ENCODE results near the gene IZUMO3.
"Not testable (repeated sequence)": the region's sequence is repeated elsewhere in the genome, so short reads cannot be mapped to it uniquely, and the experiment has no call there.

The IZUMO3 gene

GRCh38 chr9:24545847-24546522 is at the start of gene IZUMO3:
Gene IZUMO3, minus strand, starts transcription at chr9:24545897. Its CDS starts 248 bp downstream, at chr9:24545649.
- H3K27ac ChIP-seq (ENCODE audit: low read depth, low read length): no peak within 1 kb of the TSS
- H3K36me3 ChIP-seq (ENCODE audit: control insufficient read depth, insufficient read depth, low read length): no peaks in the 10 kb centered on the region
- H3K27me3 ChIP-seq (ENCODE audit: control insufficient read depth, insufficient read depth, low read length): no peaks in the 10 kb centered on the region
- no peak within 1 kb of the TSS for H3K4me3 ChIP-seq (ENCODE audit: low read length)
- no peak within 1 kb of the TSS for H3K9ac ChIP-seq (ENCODE audit: low read length)
- no peaks in the 10 kb centered on the region for H3K4me1 ChIP-seq (ENCODE audit: control insufficient read depth, insufficient read depth, low read length)

- no peak overlapping the region for H3K27ac ChIP-seq (ENCODE audit: low read depth, low read length)
These were observed 48.6 kb upstream of the IZUMO3 start for GRCh38 chr9:24594234-24594850.

GRCh38 chr9:24590432-24590831 is 44.7 kb upstream of the IZUMO3 start:
- no peak overlapping the region for H3K9ac ChIP-seq (ENCODE audit: low read length)

More at GRCh38 chr9:24594234-24594850, 48.6 kb upstream of the IZUMO3 start:
- Histone ChIP-seq H3K4me1 (ENCODE audit: control insufficient read depth, insufficient read depth, low read length) (no peaks in the 10 kb centered on the region), H3K36me3 (ENCODE audit: control insufficient read depth, insufficient read depth, low read length) (no peaks in the 10 kb centered on the region), H3K27me3 (ENCODE audit: control insufficient read depth, insufficient read depth, low read length) (no peaks in the 10 kb centered on the region), H3K9ac (ENCODE audit: low read length) (no peak overlapping the region), H3K4me3 (ENCODE audit: low read length) (no peak overlapping the region)

GRCh38 chr9:24587883-24588282 is 42.2 kb upstream of the IZUMO3 start:
- H3K27ac ChIP-seq (ENCODE audit: low read depth, low read length): no peak overlapping the region
- H3K9ac ChIP-seq (ENCODE audit: low read length): no peak overlapping the region
- H3K4me3 ChIP-seq (ENCODE audit: low read length): no peak overlapping the region
- no peaks in the 10 kb centered on the region for H3K27me3 ChIP-seq (ENCODE audit: control insufficient read depth, insufficient read depth, low read length)
- no peaks in the 10 kb centered on the region for H3K36me3 ChIP-seq (ENCODE audit: control insufficient read depth, insufficient read depth, low read length)
- H3K4me1 ChIP-seq (ENCODE audit: control insufficient read depth, insufficient read depth, low read length): no peaks in the 10 kb centered on the region

More at GRCh38 chr9:24590432-24590831, 44.7 kb upstream of the IZUMO3 start:
- H3K36me3 ChIP-seq (ENCODE audit: control insufficient read depth, insufficient read depth, low read length): no peaks in the 10 kb centered on the region
- H3K27me3 ChIP-seq (ENCODE audit: control insufficient read depth, insufficient read depth, low read length): no peaks in the 10 kb centered on the region
- no peaks in the 10 kb centered on the region for H3K4me1 ChIP-seq (ENCODE audit: control insufficient read depth, insufficient read depth, low read length)
- no peak overlapping the region for H3K27ac ChIP-seq (ENCODE audit: low read depth, low read length)
- no peak overlapping the region for H3K4me3 ChIP-seq (ENCODE audit: low read length)

GRCh38 chr9:24582146-24583126 is 36.7 kb upstream of the IZUMO3 start:
- Histone ChIP-seq H3K27ac (ENCODE audit: low read depth, low read length) (no peak overlapping the region), H3K4me1 (ENCODE audit: control insufficient read depth, insufficient read depth, low read length) (no peaks in the 10 kb centered on the region), H3K9ac (ENCODE audit: low read length) (no peak overlapping the region), H3K27me3 (ENCODE audit: control insufficient read depth, insufficient read depth, low read length) (no peaks in the 10 kb centered on the region), H3K36me3 (ENCODE audit: control insufficient read depth, insufficient read depth, low read length) (no peaks in the 10 kb centered on the region), H3K4me3 (ENCODE audit: low read length) (no peak overlapping the region)

GRCh38 chr9:24580005-24580404 is 34.3 kb upstream of the IZUMO3 start:
- H3K27me3 ChIP-seq (ENCODE audit: control insufficient read depth, insufficient read depth, low read length); H3K4me1 ChIP-seq (ENCODE audit: control insufficient read depth, insufficient read depth, low read length); H3K36me3 ChIP-seq (ENCODE audit: control insufficient read depth, insufficient read depth, low read length); H3K9ac ChIP-seq (ENCODE audit: low read length); H3K4me3 ChIP-seq (ENCODE audit: low read length); H3K27ac ChIP-seq (ENCODE audit: low read depth, low read length): not testable (repeated sequence)

- H3K4me1 ChIP-seq (ENCODE audit: control insufficient read depth, insufficient read depth, low read length): no peaks in the 10 kb centered on the region
- no peak overlapping the region for H3K4me3 ChIP-seq (ENCODE audit: low read length)
- no peaks in the 10 kb centered on the region for H3K36me3 ChIP-seq (ENCODE audit: control insufficient read depth, insufficient read depth, low read length)
- no peak overlapping the region for H3K9ac ChIP-seq (ENCODE audit: low read length)
- no peak overlapping the region for H3K27ac ChIP-seq (ENCODE audit: low read depth, low read length)
- H3K27me3 ChIP-seq (ENCODE audit: control insufficient read depth, insufficient read depth, low read length): no peaks in the 10 kb centered on the region
These were observed 26.7 kb upstream of the IZUMO3 start for GRCh38 chr9:24572406-24572805.

GRCh38 chr9:24561957-24562356 is 16.3 kb upstream of the IZUMO3 start:
- no peaks in the 10 kb centered on the region for H3K27me3 ChIP-seq (ENCODE audit: control insufficient read depth, insufficient read depth, low read length)
- no peak overlapping the region for H3K27ac ChIP-seq (ENCODE audit: low read depth, low read length)
- H3K36me3 ChIP-seq (ENCODE audit: control insufficient read depth, insufficient read depth, low read length): no peaks in the 10 kb centered on the region
- no peaks in the 10 kb centered on the region for H3K4me1 ChIP-seq (ENCODE audit: control insufficient read depth, insufficient read depth, low read length)
- H3K4me3 ChIP-seq (ENCODE audit: low read length): no peak overlapping the region
- H3K9ac ChIP-seq (ENCODE audit: low read length): no peak overlapping the region

- Histone ChIP-seq H3K27ac (ENCODE audit: low read depth, low read length) (no peak overlapping the region), H3K36me3 (ENCODE audit: control insufficient read depth, insufficient read depth, low read length) (no peaks in the 10 kb centered on the region), H3K4me1 (ENCODE audit: control insufficient read depth, insufficient read depth, low read length) (no peaks in the 10 kb centered on the region), H3K9ac (ENCODE audit: low read length) (no peak overlapping the region), H3K4me3 (ENCODE audit: low read length) (no peak overlapping the region), H3K27me3 (ENCODE audit: control insufficient read depth, insufficient read depth, low read length) (no peaks in the 10 kb centered on the region)
These were observed 7.5 kb upstream of the IZUMO3 start for GRCh38 chr9:24553183-24553552.

GRCh38 chr9:24552526-24553182 is 7.0 kb upstream of the IZUMO3 start:
- Histone ChIP-seq H3K4me1 (ENCODE audit: control insufficient read depth, insufficient read depth, low read length) (no peaks in the 10 kb centered on the region), H3K27ac (ENCODE audit: low read depth, low read length) (no peak overlapping the region), H3K27me3 (ENCODE audit: control insufficient read depth, insufficient read depth, low read length) (no peaks in the 10 kb centered on the region), H3K36me3 (ENCODE audit: control insufficient read depth, insufficient read depth, low read length) (no peaks in the 10 kb centered on the region), H3K9ac (ENCODE audit: low read length) (no peak overlapping the region), H3K4me3 (ENCODE audit: low read length) (no peak overlapping the region)

GRCh38 chr9:24545285-24545684 is 412 bp downstream of the IZUMO3 start:
- Histone ChIP-seq H3K9ac (ENCODE audit: low read length) (no peak overlapping the region), H3K27me3 (ENCODE audit: control insufficient read depth, insufficient read depth, low read length) (no peaks in the 10 kb centered on the region), H3K27ac (ENCODE audit: low read depth, low read length) (no peak overlapping the region), H3K4me3 (ENCODE audit: low read length) (no peak overlapping the region), H3K4me1 (ENCODE audit: control insufficient read depth, insufficient read depth, low read length) (no peaks in the 10 kb centered on the region), H3K36me3 (ENCODE audit: control insufficient read depth, insufficient read depth, low read length) (no peaks in the 10 kb centered on the region)

- H3K27me3 ChIP-seq (ENCODE audit: control insufficient read depth, insufficient read depth, low read length): no peaks in the 10 kb centered on the region
- no peak overlapping the region for H3K27ac ChIP-seq (ENCODE audit: low read depth, low read length)
- no peak overlapping the region for H3K9ac ChIP-seq (ENCODE audit: low read length)
- H3K4me3 ChIP-seq (ENCODE audit: low read length): no peak overlapping the region
- H3K36me3 ChIP-seq (ENCODE audit: control insufficient read depth, insufficient read depth, low read length): no peaks in the 10 kb centered on the region
- H3K4me1 ChIP-seq (ENCODE audit: control insufficient read depth, insufficient read depth, low read length): no peaks in the 10 kb centered on the region
These were observed 27.2 kb downstream of the IZUMO3 start for GRCh38 chr9:24518545-24518944.

Data from rectal smooth muscle tissue (tissue), 1 donor.